Measurements from ENCODE around the gene LINC00632.
"Not testable (repeated sequence)": the region's sequence is repeated elsewhere in the genome, so short reads cannot be mapped to it uniquely, and the experiment has no call there.

The LINC00632 gene

DNA sequence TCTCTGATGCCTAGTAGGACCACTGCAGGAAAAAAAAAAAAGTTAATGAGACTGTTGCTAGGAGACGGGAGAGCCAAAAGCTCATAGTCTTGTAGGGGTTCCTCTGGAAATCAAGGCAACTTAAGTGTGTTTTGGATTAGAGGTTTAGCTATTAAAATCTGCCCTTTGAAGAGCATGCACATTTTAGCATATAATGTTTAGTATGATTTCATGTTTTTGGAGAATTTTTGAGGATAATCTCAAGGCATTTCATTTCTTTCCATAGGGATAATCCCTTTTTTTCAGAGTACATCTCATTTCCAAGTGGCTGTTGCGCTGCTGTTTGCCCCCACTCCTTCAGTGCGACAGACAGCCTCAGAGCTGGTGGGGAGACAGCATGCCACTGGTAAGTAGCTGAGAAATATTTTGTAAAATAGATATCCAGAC, at the start of gene LINC00632:
Gene LINC00632, plus strand, starts transcription at position 339 of the 426 bp plus-strand sequence.
- no peak for DNase-seq

GRCh38 chrX:140661643-140662042, 47.9 kb upstream of the LINC00632 start:
- DNase-seq: no peak

DNA sequence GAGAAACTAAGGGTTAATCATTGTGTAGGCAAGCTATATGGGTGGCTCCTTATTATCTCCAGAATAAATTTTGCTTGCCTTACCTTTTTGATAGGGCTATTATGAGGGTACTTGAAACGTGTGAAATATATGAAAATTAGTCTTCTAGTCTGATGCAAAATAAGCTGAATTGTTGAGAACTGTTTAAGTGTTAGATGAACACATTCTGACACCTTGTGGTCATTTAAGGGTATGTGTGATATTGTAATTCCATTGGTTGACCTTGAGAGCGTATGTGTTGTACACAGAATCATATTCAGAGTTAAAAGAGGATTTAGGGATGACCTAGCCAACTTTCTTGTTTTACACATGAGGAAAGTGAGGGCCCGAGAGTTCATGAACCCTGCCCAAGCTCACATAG, 44.6 kb upstream of the LINC00632 start:
- DNase-seq: peak; percentile 27

DNA sequence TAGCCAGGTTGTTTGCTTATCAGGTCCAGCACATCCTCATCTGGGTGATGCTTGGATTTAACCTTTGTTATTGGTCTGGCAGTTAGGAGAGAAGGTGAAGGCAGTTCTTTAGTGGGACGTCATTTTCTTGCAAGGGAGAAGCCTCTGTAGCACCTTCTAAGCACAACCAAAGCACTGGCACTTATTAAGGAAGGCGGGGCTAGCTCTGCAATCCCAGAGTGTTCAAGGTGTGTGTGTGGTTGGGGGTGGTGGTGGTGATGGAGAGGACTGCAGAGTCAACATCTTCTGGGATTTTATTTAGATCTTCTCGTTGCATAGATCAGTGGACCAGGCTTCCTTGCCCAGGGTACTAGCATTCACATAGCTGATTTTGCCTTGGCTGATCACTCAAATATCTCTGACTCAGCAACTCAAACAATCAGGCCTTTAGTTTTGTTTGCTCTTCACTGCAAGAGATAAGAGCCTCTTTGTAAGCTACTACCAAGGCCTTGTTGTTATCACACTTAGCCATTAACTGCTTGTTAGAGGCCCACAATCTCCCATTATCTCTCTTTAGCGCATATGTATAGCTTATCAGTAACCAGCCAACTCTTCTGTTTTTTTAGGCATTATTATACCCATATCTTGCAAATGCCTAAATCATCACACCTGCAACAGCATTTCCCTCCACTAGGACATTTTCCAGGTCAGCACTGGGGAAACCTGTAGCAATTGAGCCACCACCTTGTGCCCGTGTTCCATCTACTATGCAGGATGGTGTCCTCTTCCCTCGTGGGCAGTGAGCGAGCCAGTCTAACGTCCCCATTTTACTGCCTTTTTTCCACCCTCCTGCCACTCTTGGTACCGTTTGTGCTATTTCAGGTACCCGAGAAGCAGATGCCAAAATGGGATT, 36.5 kb upstream of the LINC00632 start:
- no peak for DNase-seq

DNA sequence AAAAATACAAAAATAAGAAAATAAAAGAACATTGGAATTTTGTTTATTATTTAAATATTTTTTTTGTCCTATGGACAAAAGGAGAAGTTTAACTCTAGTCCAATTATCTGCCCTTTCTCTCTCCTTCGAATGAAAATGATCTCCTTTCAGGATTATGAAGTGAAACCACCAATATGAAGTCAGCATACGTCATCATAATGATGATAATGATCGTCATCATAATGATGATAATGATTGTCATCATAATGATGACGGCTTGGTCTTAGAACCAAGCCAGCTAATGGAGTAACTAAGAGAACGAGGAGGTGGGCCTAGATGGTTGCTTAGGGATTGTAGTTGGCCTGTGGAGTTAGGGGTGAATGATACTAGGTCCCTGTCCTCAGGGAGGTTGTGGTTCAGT, 21.9 kb upstream of the LINC00632 start:
- no peak for DNase-seq

- not testable (repeated sequence) for DNase-seq
Observed at GRCh38 chrX:140691596-140691995, 18.0 kb upstream of the LINC00632 start.

- peak; percentile 6 for DNase-seq
Observed at GRCh38 chrX:140697618-140698017, 11.9 kb upstream of the LINC00632 start.

GRCh38 chrX:140701480-140701879, 8.1 kb upstream of the LINC00632 start:
- DNase-seq: peak; percentile 37

- no peak for DNase-seq
Observed at GRCh38 chrX:140710710-140711109, 1.2 kb downstream of the LINC00632 start.

DNA sequence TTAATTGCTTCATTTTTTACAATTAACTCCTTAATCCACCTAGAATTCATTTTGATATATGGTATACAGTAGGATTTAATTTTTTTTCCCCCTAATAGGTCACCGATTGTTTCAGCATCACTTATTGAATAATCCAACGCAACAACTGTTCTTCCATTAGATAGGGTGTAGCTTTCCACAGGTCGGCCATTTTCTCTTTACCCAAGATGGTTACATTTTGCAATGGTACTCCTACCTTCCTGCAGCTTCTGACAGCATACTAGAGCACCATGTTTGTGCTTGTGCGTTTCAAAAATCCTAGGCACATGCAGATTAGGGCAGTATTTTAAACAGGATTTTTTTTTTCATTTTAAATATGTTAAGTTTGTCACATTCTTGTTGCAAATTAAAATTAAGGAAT, 2.3 kb downstream of the LINC00632 start:
- DNase-seq: no peak

- DNase-seq: peak; percentile 3
Observed at GRCh38 chrX:140712413-140713173, 3.0 kb downstream of the LINC00632 start.

GRCh38 chrX:140713174-140713539, 3.6 kb downstream of the LINC00632 start:
- no peak for DNase-seq

GRCh38 chrX:140715787-140716186, 6.2 kb downstream of the LINC00632 start:
- no peak for DNase-seq

- DNase-seq: no peak
Observed at GRCh38 chrX:140723121-140723715, 13.7 kb downstream of the LINC00632 start.

- DNase-seq: no peak
Observed at GRCh38 chrX:140724309-140724708, 14.8 kb downstream of the LINC00632 start.

- no peak for DNase-seq
Observed at GRCh38 chrX:140724736-140725135, 15.2 kb downstream of the LINC00632 start.

GRCh38 chrX:140725500-140725899, 15.9 kb downstream of the LINC00632 start:
- no peak for DNase-seq

GRCh38 chrX:140733766-140734342, 24.3 kb downstream of the LINC00632 start:
- peak; percentile 39 for DNase-seq

DNA sequence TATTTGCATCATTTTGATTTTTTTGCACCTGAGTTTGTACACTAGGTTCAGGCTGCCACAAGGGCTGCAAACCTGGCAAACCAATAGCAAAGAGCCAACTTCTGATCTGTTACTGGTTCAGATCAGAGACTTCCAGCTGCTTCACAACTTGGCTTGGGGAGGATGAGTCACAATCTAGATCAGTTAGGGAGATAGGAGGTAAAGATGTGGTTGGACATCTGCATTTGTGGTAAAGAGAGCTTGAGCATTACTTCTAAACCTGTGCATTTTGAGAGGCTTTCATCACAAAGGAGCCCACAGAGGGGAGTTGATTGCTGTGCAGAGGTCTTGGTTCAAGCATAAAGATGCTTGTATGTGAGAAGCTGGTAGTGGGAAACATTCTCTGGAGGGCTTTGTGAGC, 34.5 kb downstream of the LINC00632 start:
- peak; percentile 11 for DNase-seq

DNA sequence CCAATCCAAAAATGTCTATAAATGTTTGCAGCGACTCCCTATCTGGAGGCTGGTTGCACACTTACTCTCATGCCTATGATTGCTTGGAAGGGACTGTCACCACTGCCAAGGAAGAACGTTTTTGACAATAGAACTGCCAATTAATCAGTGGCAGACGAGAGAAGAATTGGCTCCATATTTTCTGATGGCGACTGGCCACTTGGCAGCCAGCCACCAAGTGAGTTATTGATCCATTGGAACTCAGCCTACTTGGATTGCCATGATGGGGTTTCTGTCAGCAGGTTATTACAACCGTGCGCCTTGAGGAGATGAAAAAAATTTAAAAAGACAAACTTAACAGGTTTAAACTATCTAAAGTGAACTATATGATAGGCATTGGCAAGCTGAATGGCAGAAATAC, 47.4 kb downstream of the LINC00632 start:
- no peak for DNase-seq

DNA sequence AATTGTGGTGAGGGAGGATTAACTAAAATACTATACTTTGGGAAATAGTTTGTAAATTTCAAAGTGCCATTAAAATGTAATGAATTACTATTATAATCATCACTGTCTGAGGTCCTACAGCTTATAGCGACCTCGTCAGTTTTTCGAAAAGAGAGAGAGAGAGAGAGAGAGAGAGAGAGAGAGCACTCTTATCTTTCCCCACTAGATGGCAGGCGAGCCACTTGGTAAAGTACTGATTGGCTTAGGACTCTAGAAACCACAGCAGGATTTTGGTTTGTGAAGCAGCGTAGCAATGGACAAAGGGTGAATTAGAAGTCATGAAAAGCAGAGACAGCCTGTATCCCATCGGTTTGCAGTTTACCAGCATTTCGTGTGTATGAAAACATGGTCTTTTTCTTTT, 52.5 kb downstream of the LINC00632 start:
- peak; percentile 63 for DNase-seq

- DNase-seq: no peak
Observed at GRCh38 chrX:140764401-140764919, 54.9 kb downstream of the LINC00632 start.
